SHP77 treated with DMSO at 0.1 percent for 48 hours (cell line): Measurements from ENCODE around the gene GEMIN7.

Source experiments
- DNase-seq: peaks from one replicate; lab custom pipeline; 2025; lab: John Stamatoyannopoulos, UW

GEMIN7 gene

GRCh38 chr19:45079063-45079910 is at the start of gene GEMIN7:
GEMIN7 (plus strand) TSS chr19:45079260; CDS start chr19:45090115, 10,855 bp downstream.
- DNase-seq = peak; percentile 42

- DNase-seq = no peak
Observed at GRCh38 chr19:45030825-45031224, 48.2 kb upstream of the GEMIN7 start.

DNA sequence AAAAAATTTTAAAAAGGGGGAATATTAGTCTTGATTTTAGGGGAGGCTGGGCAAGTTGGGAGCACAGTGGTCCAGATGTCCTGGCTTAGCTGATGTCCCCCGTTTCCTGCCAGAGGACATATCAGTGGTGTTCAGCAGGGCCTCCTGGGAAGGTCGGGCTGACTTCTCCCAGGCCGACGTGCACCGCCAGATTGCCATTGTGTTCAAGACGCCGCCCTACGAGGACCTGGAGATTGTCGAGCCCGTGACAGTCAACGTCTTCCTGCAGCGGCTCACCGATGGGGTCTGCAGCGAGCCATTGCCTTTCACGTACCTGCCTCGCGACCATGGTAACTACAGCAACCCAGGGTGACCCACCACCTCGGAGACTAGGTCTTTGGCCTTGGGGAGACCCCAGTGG is 46.6 kb upstream of the GEMIN7 start:
- no peak for DNase-seq

DNA sequence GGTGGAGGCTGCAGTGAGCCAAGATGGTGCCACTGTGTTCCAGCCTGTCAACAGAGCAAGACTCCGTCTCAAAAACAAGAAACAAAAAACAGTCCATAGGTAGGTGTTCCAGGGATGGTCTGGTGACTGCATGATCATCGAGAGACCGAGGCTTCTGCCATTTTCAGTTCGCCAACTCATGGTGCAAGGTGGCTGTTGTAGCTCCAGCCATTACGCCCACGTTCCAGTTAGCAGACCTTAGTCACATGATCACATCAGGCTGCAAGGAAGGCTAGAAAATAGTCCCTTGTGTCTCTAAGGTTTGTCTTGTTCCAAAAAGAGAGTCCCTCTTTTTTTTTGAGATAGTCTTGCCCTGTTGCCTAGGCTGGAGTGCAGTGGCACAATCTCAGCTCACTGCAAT is 43.3 kb upstream of the GEMIN7 start:
- no peak for DNase-seq

GRCh38 chr19:45037393-45038169 is 41.5 kb upstream of the GEMIN7 start:
- no peak for DNase-seq

GRCh38 chr19:45038931-45039893 is 39.8 kb upstream of the GEMIN7 start, which contains the start of gene CLASRP:
CLASRP (plus strand) TSS chr19:45039045; CDS start chr19:45040213, 1,168 bp downstream.
- DNase-seq = no peak

DNA sequence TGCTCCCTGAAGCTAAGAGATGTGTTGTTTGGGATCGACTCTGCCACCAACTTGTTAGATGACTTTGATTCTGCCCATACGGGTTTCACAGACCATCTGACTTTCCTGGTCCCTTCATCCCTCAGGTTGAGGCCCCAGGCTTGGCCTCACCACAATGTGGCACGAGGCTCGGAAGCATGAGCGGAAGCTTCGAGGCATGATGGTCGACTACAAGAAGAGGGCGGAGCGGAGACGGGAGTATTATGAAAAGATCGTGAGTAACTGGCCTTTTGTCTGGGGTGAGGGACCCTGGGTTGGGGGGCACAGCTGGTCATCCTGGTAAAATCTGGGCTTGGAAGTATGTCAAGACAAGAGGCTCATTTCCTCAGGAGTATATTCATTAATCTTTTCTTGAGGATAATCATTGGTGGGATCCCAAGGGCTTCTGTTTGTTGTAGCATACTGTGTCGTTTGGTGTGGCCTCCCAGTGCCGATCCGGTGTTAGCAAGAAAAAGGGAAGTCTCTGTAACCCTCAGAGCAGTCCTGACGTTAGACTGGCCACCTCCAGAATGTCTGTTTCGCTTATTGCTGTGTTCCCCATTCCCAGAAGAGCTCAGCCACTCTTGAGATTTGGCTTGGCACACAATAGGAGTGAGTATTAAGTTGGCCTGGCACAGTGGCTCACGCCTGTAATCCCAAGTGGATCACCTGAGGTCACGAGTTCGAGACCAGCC is 38.8 kb upstream of the GEMIN7 start:
- no peak for DNase-seq

DNA sequence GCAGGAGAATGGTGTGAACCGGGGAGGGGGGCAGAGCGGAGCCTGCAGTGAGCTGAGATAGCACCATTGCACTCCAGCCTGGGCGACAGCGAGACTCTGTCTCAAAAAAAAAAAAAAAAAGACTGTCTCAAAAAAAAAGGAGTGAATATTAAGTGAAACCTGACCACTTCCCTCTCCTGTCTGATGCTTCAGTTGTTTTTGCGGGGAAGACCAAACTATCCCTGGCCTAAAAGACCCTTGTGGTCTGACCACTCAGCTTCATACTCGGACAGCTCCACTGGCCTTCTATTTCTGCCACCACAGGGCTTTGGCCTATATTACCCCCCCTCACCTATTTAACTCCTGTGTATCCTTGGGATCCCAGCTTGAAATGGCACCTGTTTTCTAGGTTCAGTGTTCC is 37.9 kb upstream of the GEMIN7 start:
- DNase-seq = no peak

DNA sequence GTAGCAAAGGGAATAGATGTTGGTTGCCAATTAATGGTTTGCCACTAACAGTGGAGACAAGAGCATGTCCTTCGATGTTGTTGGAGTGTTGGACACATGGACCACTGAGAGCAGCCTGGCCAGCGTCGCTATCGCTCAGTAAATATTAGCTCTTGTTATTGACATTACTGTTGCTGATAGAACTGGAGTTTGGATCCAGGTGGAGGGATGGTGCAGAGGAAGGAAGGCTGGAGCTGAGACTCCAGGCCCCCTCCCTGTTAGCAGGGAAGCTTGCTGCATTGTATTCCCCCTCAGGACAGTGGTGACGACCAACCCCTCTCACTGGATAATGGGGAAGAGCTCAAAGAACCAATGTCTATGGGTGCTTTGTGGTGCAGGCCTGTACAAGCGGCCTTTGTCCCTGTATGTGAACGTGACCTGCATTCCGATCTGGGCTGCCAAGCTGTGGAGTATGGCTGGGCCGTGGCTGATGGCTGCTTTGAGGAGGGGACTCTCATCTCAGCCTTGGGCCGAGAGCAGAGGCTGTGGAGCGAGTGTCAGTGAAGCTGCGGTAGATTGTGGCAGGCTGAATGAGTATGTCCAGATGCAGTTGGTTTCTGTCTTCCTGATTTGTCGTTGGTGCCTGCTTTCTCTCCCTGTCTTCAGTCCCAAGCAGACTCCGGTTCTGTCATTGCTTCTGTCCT is 33.2 kb upstream of the GEMIN7 start:
- peak; percentile 10 for DNase-seq

DNA sequence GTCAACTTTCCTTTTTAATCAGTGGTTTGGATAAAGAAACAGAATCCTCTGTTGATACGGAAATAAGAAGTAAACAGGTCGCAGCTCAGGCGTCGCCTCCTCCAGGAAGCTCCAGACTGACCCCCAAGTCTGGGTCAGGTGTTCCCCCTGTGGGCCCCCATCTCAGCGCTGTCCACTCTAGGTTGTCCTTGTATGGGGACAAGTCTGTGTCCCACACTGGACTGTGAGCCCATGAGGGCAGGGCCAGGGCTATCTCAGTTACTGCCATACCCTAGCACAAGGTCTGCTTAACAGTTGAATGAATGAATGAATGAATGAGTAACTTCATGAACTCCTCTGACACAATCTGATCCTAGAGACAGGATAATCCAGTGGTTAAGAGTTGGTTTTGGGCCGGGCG is 32.7 kb upstream of the GEMIN7 start:
- DNase-seq = no peak

GRCh38 chr19:45047188-45047797 is 31.8 kb upstream of the GEMIN7 start:
- DNase-seq = no peak

- no peak for DNase-seq
Observed at GRCh38 chr19:45049073-45049736, 29.9 kb upstream of the GEMIN7 start.

DNA sequence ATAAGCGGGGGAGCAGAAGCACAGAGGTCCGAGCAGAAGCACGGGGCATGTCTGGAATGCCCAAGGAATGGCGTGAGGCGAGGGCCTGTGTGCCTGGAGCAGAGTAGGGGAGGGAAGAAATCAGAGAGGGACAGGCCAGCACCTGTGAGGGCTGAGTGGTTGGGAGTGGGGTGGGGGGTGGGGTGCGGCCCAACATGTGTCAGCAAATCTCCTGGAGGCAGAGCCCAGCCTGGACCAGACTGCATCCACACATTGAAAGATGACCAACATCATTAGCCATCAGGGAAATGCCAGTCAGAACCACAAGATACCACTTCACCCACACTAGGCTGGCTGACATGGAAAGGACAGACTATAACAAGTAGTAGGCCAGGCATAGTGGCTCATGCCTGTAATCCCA is 29.0 kb upstream of the GEMIN7 start:
- DNase-seq = no peak

- no peak for DNase-seq
Observed at GRCh38 chr19:45051929-45052579, 27.0 kb upstream of the GEMIN7 start.

DNA sequence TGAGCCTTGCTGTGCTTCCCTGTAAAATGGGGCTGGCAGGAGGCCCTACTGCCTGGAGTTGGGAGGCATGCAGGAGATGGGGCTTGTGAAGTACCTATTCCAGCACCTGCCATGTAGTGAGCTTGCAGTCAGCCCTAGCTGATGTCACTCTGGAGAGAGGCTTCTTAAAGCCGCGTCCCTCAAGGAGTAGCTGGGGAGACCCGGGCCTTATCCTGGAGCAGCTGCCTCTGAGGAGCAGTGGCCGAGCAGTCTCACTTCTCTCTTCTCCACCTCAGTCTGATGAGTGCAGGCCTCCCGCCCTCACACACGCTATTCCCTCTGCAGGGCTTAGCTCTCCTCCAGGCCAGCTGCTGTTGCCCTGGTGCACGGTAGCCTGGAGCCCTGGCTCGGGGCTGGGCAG is 22.2 kb upstream of the GEMIN7 start:
- no peak for DNase-seq

DNA sequence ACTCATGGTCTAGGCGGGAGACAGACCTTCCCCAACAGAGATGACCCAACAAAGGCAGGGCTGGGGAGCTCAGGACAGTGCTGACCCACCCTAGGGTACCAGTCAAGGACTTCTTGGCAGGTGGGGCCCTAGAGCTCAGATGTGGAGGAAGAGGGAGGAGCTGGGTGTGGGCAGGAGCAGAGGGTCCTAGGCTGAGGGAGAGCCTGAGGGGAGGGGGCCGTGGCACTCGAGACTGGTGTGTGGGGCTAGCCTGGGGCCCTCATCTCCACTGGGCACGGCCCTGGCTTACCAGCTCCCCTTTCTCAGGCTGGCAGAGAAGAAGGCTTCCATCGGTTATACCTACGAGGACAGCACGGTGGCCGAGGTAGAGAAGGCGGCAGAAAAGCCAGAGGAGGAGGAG is 21.6 kb upstream of the GEMIN7 start:
- DNase-seq = no peak

GRCh38 chr19:45058622-45059159 is 20.4 kb upstream of the GEMIN7 start:
- DNase-seq = no peak

GRCh38 chr19:45059258-45059965 is 19.6 kb upstream of the GEMIN7 start:
- peak; percentile 46 for DNase-seq
